H9 (cell line): ENCODE data around the gene RPL15. TPM values are rescaled to one million over a fixed set of nuclear protein-coding genes. Genes with fewer than 3 reads are reported as not detected.
"Not testable (repeated sequence)": the region's sequence is repeated elsewhere in the genome, so short reads cannot be mapped to it uniquely, and the experiment has no call there.

ENCODE experiments used
- DNase-seq: peaks from one replicate; pipeline ENCODE4 v3.0.0-alpha.2; 2017
- H2AFZ ChIP-seq: one replicate; pipeline ENCODE4 v1.6.1; 2013; ENCODE audit warnings: mild to moderate bottlenecking, low read length, control low read depth, moderate library complexity
- H2AK5ac ChIP-seq: 2 replicates; pipeline ENCODE4 v1.6.1; 2013; ENCODE audit warnings: low read length, control low read depth, mixed read lengths; ENCODE audit not compliant: insufficient read length
- H2BK120ac ChIP-seq: one replicate; pipeline ENCODE4 v1.6.1; 2013; ENCODE audit warnings: low read depth, mild to moderate bottlenecking, low read length, control low read depth, inconsistent platforms; ENCODE audit not compliant: poor library complexity, severe bottlenecking
- H2BK12ac ChIP-seq: 2 replicates; pipeline ENCODE4 v1.6.1; 2013; ENCODE audit warnings: low read length, control low read depth, mixed read lengths, low read depth; ENCODE audit not compliant: insufficient read length
- H2BK15ac ChIP-seq: 2 replicates; pipeline ENCODE4 v1.6.1; 2013; ENCODE audit warnings: low read depth, low read length, control low read depth
- H2BK20ac ChIP-seq: one replicate; pipeline ENCODE4 v1.6.1; 2013; ENCODE audit warnings: low read depth, mild to moderate bottlenecking, low read length, control low read depth, inconsistent platforms; ENCODE audit not compliant: poor library complexity, severe bottlenecking
- H2BK5ac ChIP-seq: 2 replicates; pipeline ENCODE4 v1.6.1; 2013; ENCODE audit warnings: low read length, control low read depth, mixed read lengths; ENCODE audit not compliant: insufficient read length
- H3K14ac ChIP-seq: 2 replicates; pipeline ENCODE4 v1.6.1; 2013; ENCODE audit warnings: low read length, control low read depth; ENCODE audit not compliant: insufficient read depth
- H3K18ac ChIP-seq: 2 replicates; pipeline ENCODE4 v1.6.1; 2013; ENCODE audit warnings: low read depth, mild to moderate bottlenecking, mixed read lengths, low read length, control low read depth; ENCODE audit not compliant: insufficient read length
- H3K23ac ChIP-seq: 2 replicates; pipeline ENCODE4 v1.6.1; 2013; ENCODE audit warnings: low read length, control low read depth, mixed read lengths, low read depth; ENCODE audit not compliant: insufficient read length
- H3K23me2 ChIP-seq: 2 replicates; pipeline ENCODE4 v1.6.1; 2013; ENCODE audit warnings: low read depth, mild to moderate bottlenecking, mixed read lengths, low read length, control low read depth; ENCODE audit not compliant: insufficient read length, poor library complexity, severe bottlenecking
- H3K27ac ChIP-seq: 2 replicates; pipeline ENCODE4 v1.5.1; 2013; ENCODE audit warnings: low read length, control low read depth, mixed read lengths, low read depth; ENCODE audit not compliant: insufficient read length
- H3K27me3 ChIP-seq: 2 replicates; pipeline ENCODE4 v1.6.1; 2013; ENCODE audit warnings: low read length, control low read depth, inconsistent platforms; ENCODE audit not compliant: insufficient read depth
- H3K4ac ChIP-seq: 2 replicates; pipeline ENCODE4 v1.6.1; 2013; ENCODE audit warnings: low read depth, mild to moderate bottlenecking, control low read depth, inconsistent platforms, low read length, moderate library complexity
- H3K4me1 ChIP-seq: 2 replicates; pipeline ENCODE4 v1.6.1; 2013; ENCODE audit warnings: low read length, control low read depth, inconsistent platforms; ENCODE audit not compliant: insufficient read depth
- H3K4me2 ChIP-seq: 2 replicates; pipeline ENCODE4 v1.6.1; 2013; ENCODE audit warnings: low read length, control low read depth, mixed read lengths; ENCODE audit not compliant: insufficient read length, insufficient read depth
- H3K56ac ChIP-seq: 2 replicates; pipeline ENCODE4 v1.6.1; 2013; ENCODE audit warnings: low read depth, mild to moderate bottlenecking, mixed read lengths, low read length, control low read depth; ENCODE audit not compliant: insufficient read length
- H3K79me1 ChIP-seq: 2 replicates; pipeline ENCODE4 v1.6.1; 2013; ENCODE audit warnings: low read depth, mild to moderate bottlenecking, moderate library complexity, low read length, control low read depth, inconsistent platforms; ENCODE audit not compliant: insufficient read depth, poor library complexity, severe bottlenecking
- H3K79me2 ChIP-seq: 2 replicates; pipeline ENCODE4 v1.6.1; 2013; ENCODE audit warnings: low read length, control low read depth, inconsistent platforms; ENCODE audit not compliant: insufficient read depth
- H3K9ac ChIP-seq: 2 replicates; pipeline ENCODE4 v1.6.1; 2013; ENCODE audit warnings: low read length, control low read depth, mixed read lengths; ENCODE audit not compliant: insufficient read length; ENCODE audit errors: extremely low read depth
- H3K9me3 ChIP-seq: one replicate; pipeline ENCODE4 v1.6.1; 2013; ENCODE audit warnings: low read depth, low read length, inconsistent platforms; ENCODE audit not compliant: control insufficient read depth
- H3T11ph ChIP-seq: one replicate; pipeline ENCODE4 v1.6.1; 2013; ENCODE audit warnings: mild to moderate bottlenecking, low read length, control low read depth, inconsistent platforms
- H4K20me1 ChIP-seq: one replicate; pipeline ENCODE4 v1.6.1; 2013; ENCODE audit not compliant: control insufficient read depth, insufficient read length, insufficient read depth
- H4K5ac ChIP-seq: 2 replicates; pipeline ENCODE4 v1.6.1; 2013; ENCODE audit warnings: low read depth, mild to moderate bottlenecking, mixed read lengths, low read length, control low read depth; ENCODE audit not compliant: insufficient read length
- H4K8ac ChIP-seq: replicated peaks from 2 replicates; pipeline ENCODE4 v1.6.1; 2013; ENCODE audit warnings: low read length, control low read depth, mixed read lengths, low read depth; ENCODE audit not compliant: insufficient read length
- H4K91ac ChIP-seq: 2 replicates; pipeline ENCODE4 v1.6.1; 2013; ENCODE audit warnings: low read depth, mild to moderate bottlenecking, moderate library complexity, mixed read lengths, low read length, control low read depth; ENCODE audit not compliant: insufficient read length
- H3K27ac Mint-ChIP-seq, 3 experiments: 2 replicates in 2 of 3; 3 replicates in 1 of 3; pipeline ENCODE4 v1.8.0; 2020 to 2021; ENCODE audit warnings: mixed read lengths in 3 of 3, mild to moderate bottlenecking in 1 of 3, moderate library complexity in 1 of 3
- H3K27me3 Mint-ChIP-seq: 2 replicates; pipeline ENCODE4 v1.8.0; 2021; ENCODE audit warnings: low read depth, mild to moderate bottlenecking, moderate library complexity, mixed read lengths
- H3K36me3 Mint-ChIP-seq, 3 experiments: 2 replicates in 2 of 3; 3 replicates in 1 of 3; pipeline ENCODE4 v1.8.0; 2020 to 2021; ENCODE audit warnings: low read depth in 3 of 3, mixed read lengths in 3 of 3; ENCODE audit not compliant: insufficient read depth in 1 of 3
- H3K4me1 Mint-ChIP-seq, 2 experiments: 2 replicates each; pipeline ENCODE4 v1.8.0; 2020; ENCODE audit warnings: mixed read lengths in 2 of 2
- H3K4me3 Mint-ChIP-seq, 2 experiments: 2 replicates in 1 of 2; 3 replicates in 1 of 2; pipeline ENCODE4 v1.8.0; 2020 to 2021; ENCODE audit warnings: mild to moderate bottlenecking in 2 of 2, mixed read lengths in 2 of 2, moderate library complexity in 1 of 2
- H3K9me3 Mint-ChIP-seq, 2 experiments: 2 replicates in 1 of 2; 3 replicates in 1 of 2; pipeline ENCODE4 v1.8.0; 2020; ENCODE audit warnings: mild to moderate bottlenecking in 2 of 2, mixed read lengths in 2 of 2, moderate library complexity in 1 of 2
- WGBS: extraction: QIAGEN DNeasy Blood & Tissue Kit; methylation state at CpG from one replicate; pipeline ENCODE4 v1.1.7; 2013; ENCODE audit warnings: missing lambda C conversion rate, low lambda C conversion rate, mixed read lengths; ENCODE audit not compliant: insufficient read length; ENCODE audit errors: extremely low coverage; 5-methylcytosine and 5-hydroxymethylcytosine counted together
- total RNA-seq: library from RNA; stranded (reverse); gene quantifications from 2 replicates; pipeline ENCODE4 v1.2.1, GENCODE V29; 2021

RPL15 gene
- total RNA-seq, 1 experiment from 2014 or later: 2,794 TPM

GRCh38 chr3:23871361-23871760, 45.6 kb upstream of the RPL15 start:
- H2BK5ac ChIP-seq, H3K27ac ChIP-seq, H4K91ac ChIP-seq, H3K14ac ChIP-seq, H3K27me3 ChIP-seq, H3T11ph ChIP-seq, H3K23me2 ChIP-seq, H3K9ac ChIP-seq, H3K27me3 Mint-ChIP-seq, H3K9me3 Mint-ChIP-seq, H2BK120ac ChIP-seq, H3K56ac ChIP-seq, H2BK20ac ChIP-seq, H3K18ac ChIP-seq, H4K8ac ChIP-seq, DNase-seq, H3K9me3 ChIP-seq, H3K4ac ChIP-seq, H2BK12ac ChIP-seq, H3K4me2 ChIP-seq, H4K5ac ChIP-seq, H3K27ac Mint-ChIP-seq, H3K79me1 ChIP-seq, H2AFZ ChIP-seq, H2AK5ac ChIP-seq, H3K23ac ChIP-seq, H3K4me1 ChIP-seq, H4K20me1 ChIP-seq, H3K4me3 Mint-ChIP-seq, H2BK15ac ChIP-seq, H3K79me2 ChIP-seq: not testable (repeated sequence)
- H3K4me1 Mint-ChIP-seq: peaks cover 29 to 30% of the 10 kb centered on the region in 2 experiments
- H3K36me3 Mint-ChIP-seq: peaks cover 6 to 13% (median 11%) of the 10 kb centered on the region in 3 experiments; a peak in 6 of 7 replicates
- no CpG with 5 or more reads among the region's 34 CpGs for WGBS
